Keratinocyte (primary cell): ENCODE data around the gene PACC1. TPM values are rescaled to one million over a fixed set of nuclear protein-coding genes. Genes with fewer than 3 reads are reported as not detected.

Experiments used
- DNase-seq: peaks from one replicate; pipeline ENCODE4 v3.0.0-alpha.2; 2011; ENCODE audit warnings: low read depth, missing footprints, low spot score
- FAIRE-seq: peaks from 2 replicates; lab custom pipeline; 2011; peaks lifted over from hg19 to GRCh38; lab: Jason Lieb, UNC
- H2AFZ ChIP-seq: 2 replicates; pipeline ENCODE4 v1.6.0; 2012; ENCODE audit warnings: low read length, control low read depth, inconsistent platforms; ENCODE audit not compliant: control insufficient read depth
- H3K27ac ChIP-seq: 2 replicates; pipeline ENCODE4 v1.5.1; 2011; ENCODE audit warnings: low read length; ENCODE audit not compliant: control insufficient read depth, insufficient read depth
- H3K27me3 ChIP-seq: 3 replicates; pipeline ENCODE4 v1.6.0; 2011; ENCODE audit warnings: low read length; ENCODE audit not compliant: control insufficient read depth, insufficient read depth; ENCODE audit errors: extremely low read depth
- H3K36me3 ChIP-seq, 2 experiments: 2 replicates in 1 of 2; 3 replicates in 1 of 2; pipeline ENCODE4 v1.5.1; 2011; ENCODE audit warnings: low read length in 2 of 2, mild to moderate bottlenecking in 1 of 2; ENCODE audit not compliant: control insufficient read depth in 2 of 2, insufficient read depth in 2 of 2; ENCODE audit errors: extremely low read depth in 1 of 2
- H3K4me1 ChIP-seq: 3 replicates; pipeline ENCODE4 v1.5.1; 2011; ENCODE audit warnings: low read length; ENCODE audit not compliant: control insufficient read depth, insufficient read depth; ENCODE audit errors: extremely low read depth
- H3K4me2 ChIP-seq: 3 replicates; pipeline ENCODE4 v1.6.0; 2011; ENCODE audit warnings: low read depth, low read length; ENCODE audit not compliant: control insufficient read depth, insufficient read depth; ENCODE audit errors: extremely low read depth
- H3K4me3 ChIP-seq, 3 experiments: fragments of 200-600 bp in 1 of 3; sonication (generic) in 1 of 3; 2 replicates in 2 of 3; 3 replicates in 1 of 3; pipeline ENCODE4 v1.5.1; 2011 to 2016; ENCODE audit warnings: low read length in 3 of 3, mild to moderate bottlenecking in 3 of 3, control low read depth in 2 of 3, inconsistent platforms in 1 of 3, low read depth in 1 of 3, mixed read lengths in 1 of 3, mixed run types in 1 of 3, moderate library complexity in 1 of 3; ENCODE audit not compliant: control insufficient read depth in 2 of 3, insufficient read depth in 2 of 3; ENCODE audit errors: extremely low read depth in 1 of 3
- H3K79me2 ChIP-seq: 2 replicates; pipeline ENCODE4 v1.6.0; 2012; ENCODE audit warnings: low read length; ENCODE audit not compliant: control insufficient read depth, insufficient read depth
- H3K9ac ChIP-seq: 3 replicates; pipeline ENCODE4 v1.6.0; 2011; ENCODE audit warnings: low read length; ENCODE audit not compliant: control insufficient read depth, insufficient read depth; ENCODE audit errors: extremely low read depth
- H3K9me1 ChIP-seq: 3 replicates; pipeline ENCODE4 v1.6.0; 2011; ENCODE audit warnings: low read length; ENCODE audit not compliant: control insufficient read depth, insufficient read depth; ENCODE audit errors: extremely low read depth
- H3K9me3 ChIP-seq: 2 replicates; pipeline ENCODE4 v1.5.1; 2012; ENCODE audit warnings: low read depth, low read length; ENCODE audit not compliant: control insufficient read depth
- H4K20me1 ChIP-seq: 3 replicates; pipeline ENCODE4 v1.6.0; 2011; ENCODE audit warnings: low read length; ENCODE audit not compliant: control insufficient read depth, insufficient read depth; ENCODE audit errors: extremely low read depth
- CTCF ChIP-seq, 3 experiments: IDR thresholded peaks in 1 of 3; conservative IDR thresholded peaks in 1 of 3; optimal IDR thresholded peaks in 1 of 3; 2 replicates in 2 of 3; 3 replicates in 1 of 3; pipeline versions ENCODE3 to v1.5.1; 2011; ENCODE audit warnings: low read length in 3 of 3, mild to moderate bottlenecking in 3 of 3, moderate library complexity in 2 of 3, control low read depth in 1 of 3, inconsistent platforms in 1 of 3; ENCODE audit not compliant: insufficient read depth in 2 of 3; ENCODE audit errors: extremely low read depth in 1 of 3
- EZH2 ChIP-seq: IDR thresholded peaks from one replicate; pipeline ENCODE4 v1.6.1; 2012; ENCODE audit warnings: inconsistent platforms, mild to moderate bottlenecking, low read length, moderate library complexity
- dilution Hi-C: fragments of 300-500 bp; cut with MboI; formaldehyde crosslinking; loops from one replicate; pipeline ENCODE4 v1.7.0; 2020; ENCODE audit warnings: low sequenced_read_pairs; ENCODE audit not compliant: extremely low pct_ligation_motif_present
- polyA plus RNA-seq, 5 experiments: library from polyadenylated mRNA; depleted of rRNA in 3 of 5; stranded (reverse) in 3 of 5; stranded (forward) in 1 of 5; unstranded in 1 of 5; fragments of >200 nt; gene quantifications; 1 replicate in 1 of 5; 2 replicates in 3 of 5; 3 replicates in 1 of 5; pipeline versions ENCODE4 v1.2.1 to v1.2.3, GENCODE V29; 2011 to 2012; ENCODE audit warnings: missing spikeins in 2 of 5, low read depth in 1 of 5, low replicate concordance in 1 of 5

PACC1 gene
- polyA plus RNA-seq, 1 donor (not counting 4 experiments of a cell fraction or from before 2014, with no cell fraction given) = 12.7 TPM

- no peaks in the 10 kb centered on the region for H3K27me3 ChIP-seq
- TF ChIP-seq CTCF (optimal IDR thresholded peaks at IDR 0.05 in 1 of 3, IDR thresholded peaks at IDR 0.05 in 1 of 3, conservative IDR thresholded peaks at IDR 0.05 in 1 of 3; ENCODE audit: extremely low read depth in 1 of 3, insufficient read depth in 2 of 3, low read length in 3 of 3) = no peak
- TF ChIP-seq EZH2 = no peak
- no peaks in the 10 kb centered on the region for H3K9me1 ChIP-seq
- H3K4me1 ChIP-seq = peaks cover 6% of the 10 kb centered on the region
- no peaks in the 10 kb centered on the region for H3K9me3 ChIP-seq
- no peak overlapping the region for H3K4me3 ChIP-seq
- no peaks in the 10 kb centered on the region for H3K79me2 ChIP-seq
- no peak for FAIRE-seq
- no peaks in the 10 kb centered on the region for H4K20me1 ChIP-seq
- H3K9ac ChIP-seq = no peak overlapping the region
- no peak overlapping the region for H3K4me2 ChIP-seq
- no peaks in the 10 kb centered on the region for H3K36me3 ChIP-seq
- DNase-seq = no peak
- dilution Hi-C loops = no loop called here
- no peak overlapping the region for H2AFZ ChIP-seq
- H3K27ac ChIP-seq = no peak overlapping the region
Measured at GRCh38 chr1:212459656-212460055, 45.0 kb upstream of the PACC1 start.

GRCh38 chr1:212458817-212459216 is 44.1 kb upstream of the PACC1 start:
- TF ChIP-seq CTCF (optimal IDR thresholded peaks at IDR 0.05 in 1 of 3, IDR thresholded peaks at IDR 0.05 in 1 of 3, conservative IDR thresholded peaks at IDR 0.05 in 1 of 3; ENCODE audit: extremely low read depth in 1 of 3, insufficient read depth in 2 of 3, low read length in 3 of 3) (no peak), EZH2 (no peak)
- DNase-seq (no peak), FAIRE-seq (no peak)
- no peak overlapping the region for H3K4me3 ChIP-seq
- H3K9me3 ChIP-seq = no peaks in the 10 kb centered on the region
- H4K20me1 ChIP-seq = no peaks in the 10 kb centered on the region
- H3K9ac ChIP-seq = no peak overlapping the region
- dilution Hi-C loops = no loop called here
- no peak overlapping the region for H2AFZ ChIP-seq
- H3K4me1 ChIP-seq = no peaks in the 10 kb centered on the region
- H3K27me3 ChIP-seq = no peaks in the 10 kb centered on the region
- no peaks in the 10 kb centered on the region for H3K79me2 ChIP-seq
- no peaks in the 10 kb centered on the region for H3K9me1 ChIP-seq
- H3K36me3 ChIP-seq = no peaks in the 10 kb centered on the region
- no peak overlapping the region for H3K27ac ChIP-seq
- no peak overlapping the region for H3K4me2 ChIP-seq
